ENCODE data around the gene PEX26. TPM values are rescaled to one million over a fixed set of nuclear protein-coding genes. Genes with fewer than 3 reads are reported as not detected.

PEX26 gene
- total and polyA plus RNA-seq, 2 donors (not counting 3 experiments of a cell fraction or from before 2014, with no cell fraction given) = 25.6 to 44.4 TPM

GRCh38 chr22:18066181-18066859, 11.5 kb upstream of the PEX26 start:
- H3K36me3 ChIP-seq (ENCODE audit: control insufficient read depth in 2 of 2, extremely low read depth in 1 of 2, insufficient read depth in 2 of 2, low read length in 2 of 2) = no peaks in the 10 kb centered on the region
- no peaks in the 10 kb centered on the region for H4K20me1 ChIP-seq (replicated peaks; ENCODE audit: control insufficient read depth, extremely low read depth, insufficient read depth, low read length)
- intact Hi-C loops (cut with micrococcal nuclease) (no loop called here), dilution Hi-C loops (cut with MboI; ENCODE audit: extremely low pct_ligation_motif_present, low sequenced_read_pairs) (no loop called here)
- H3K4me2 ChIP-seq (ENCODE audit: insufficient read depth, low read length) = no peak overlapping the region
- TF ChIP-seq EZH2 (IDR thresholded peaks at IDR 0.05; ENCODE audit: borderline replicate concordance, low read depth, low read length, severe bottlenecking) = no peak
- TF ChIP-seq MAX (IDR thresholded peaks at IDR 0.05; ENCODE audit: insufficient read depth, insufficient read length) = no peak
- TF ChIP-seq GATA2 (IDR thresholded peaks at IDR 0.05; ENCODE audit: insufficient read depth, insufficient read length, low read depth, low read length) = no peak
- no peak for TF ChIP-seq MYC (IDR thresholded peaks at IDR 0.05; ENCODE audit: low read depth, low read length)
- no peak for TF ChIP-seq FOS (IDR thresholded peaks at IDR 0.05; ENCODE audit: borderline replicate concordance, insufficient read depth, low read length)
- no peak for TF ChIP-seq POLR2AphosphoS5 (IDR thresholded peaks at IDR 0.05; ENCODE audit: insufficient read depth, low read depth, low read length)
- TF ChIP-seq POLR2A (IDR thresholded peaks at IDR 0.05; ENCODE audit: low read depth, low read length) = no peak
- no peak for TF ChIP-seq JUN (IDR thresholded peaks at IDR 0.05; ENCODE audit: borderline replicate concordance, insufficient read depth, insufficient read length, low read depth)
- TF ChIP-seq CTCF (IDR thresholded peaks at IDR 0.05; ENCODE audit: extremely low read depth in 1 of 2, insufficient read depth in 1 of 2, low read depth in 1 of 2, low read length in 2 of 2) = no peak
- peaks cover 21 to 31% of the 10 kb centered on the region in 2 experiments for H3K27me3 ChIP-seq (ENCODE audit: control insufficient read depth in 2 of 2, insufficient read depth in 2 of 2, low read length in 2 of 2)
- no peak overlapping the region for H2AFZ ChIP-seq (ENCODE audit: low read depth, low read length)
- no peak overlapping the region for H3K4me3 ChIP-seq (replicated peaks in 1 of 3; ENCODE audit: insufficient read depth in 1 of 3, low read depth in 1 of 3, low read length in 3 of 3)
- ChIA-PET POLR2A (no interaction called here), CTCF (interaction anchor here (1.2 to 2.1 kb wide), 3 partner anchors 10 to 236 kb away, joined by 3 to 9 read pairs (median 8); partner anchors contain the start of gene PEX26)
- FAIRE-seq = no peak
- no TSS peak for BruUV-seq (replicated peaks)
- no peak overlapping the region for H3K27ac ChIP-seq (ENCODE audit: insufficient read depth, low read depth, low read length)
- DNase-seq (ENCODE audit: low read depth, low spot score) = no peak
- no peak overlapping the region for H3K9ac ChIP-seq (replicated peaks; ENCODE audit: extremely low read depth, insufficient read depth, low read length)
- H3K4me1 ChIP-seq (ENCODE audit: control insufficient read depth, extremely low read depth, insufficient read depth, low read length) = no peaks in the 10 kb centered on the region
- H3K79me2 ChIP-seq (ENCODE audit: control insufficient read depth, insufficient read depth, low read length) = no peaks in the 10 kb centered on the region
- no peaks in the 10 kb centered on the region for H3K9me1 ChIP-seq (replicated peaks; ENCODE audit: control insufficient read depth, extremely low read depth, insufficient read depth, low read length)
- H3K9me3 ChIP-seq (replicated peaks; ENCODE audit: control insufficient read depth, insufficient read depth, low read length) = no peaks in the 10 kb centered on the region

Measured in endothelial cell of umbilical vein (primary cell).